Fibroblast of villous mesenchyme (primary cell): ENCODE measurements around the gene PRDM2. TPM values are rescaled to one million over a fixed set of nuclear protein-coding genes. Genes with fewer than 3 reads are reported as not detected.

Experiments used
- DNase-seq: peaks from one replicate; pipeline ENCODE4 v3.0.0-alpha.2; 2010; ENCODE audit warnings: low read depth
- H3K4me3 ChIP-seq: 2 replicates; pipeline ENCODE4 v1.5.1; 2011; ENCODE audit warnings: low read depth, mild to moderate bottlenecking, low read length
- CTCF ChIP-seq: IDR thresholded peaks from 2 replicates; pipeline ENCODE4 v1.5.1; 2012; ENCODE audit warnings: low read depth, mild to moderate bottlenecking, low read length; ENCODE audit not compliant: insufficient read depth
- total RNA-seq: library from RNA; depleted of rRNA; stranded (reverse); fragments of >200 nt; gene quantifications from 2 replicates; pipeline ENCODE4 v1.2.3, GENCODE V29; 2012

PRDM2 gene
- total RNA-seq, 1 donor: 19.9 TPM

GRCh38 chr1:13784971-13785370, 85.0 kb downstream of the PRDM2 start:
- no peak overlapping the region for H3K4me3 ChIP-seq
- no peak for TF ChIP-seq CTCF
- DNase-seq: peak; percentile 26

GRCh38 chr1:13786541-13786940, 86.6 kb downstream of the PRDM2 start:
- DNase-seq: no peak
- H3K4me3 ChIP-seq: no peak overlapping the region
- TF ChIP-seq CTCF: no peak

- no peak for DNase-seq
- TF ChIP-seq CTCF: no peak
- H3K4me3 ChIP-seq: no peak overlapping the region
These were observed 88.8 kb downstream of the PRDM2 start for GRCh38 chr1:13788795-13789194.

GRCh38 chr1:13790290-13791030, 90.5 kb downstream of the PRDM2 start:
- no peak for TF ChIP-seq CTCF
- DNase-seq: no peak
- H3K4me3 ChIP-seq: no peak overlapping the region

GRCh38 chr1:13792419-13792818, 92.4 kb downstream of the PRDM2 start:
- peak; percentile 17 for DNase-seq
- TF ChIP-seq CTCF: no peak
- H3K4me3 ChIP-seq: no peak overlapping the region

- H3K4me3 ChIP-seq: no peak overlapping the region
- TF ChIP-seq CTCF: no peak
- DNase-seq: no peak
These were observed 93.2 kb downstream of the PRDM2 start for GRCh38 chr1:13793088-13793730.
